Measurements from ENCODE around the gene LGR5. TPM values are rescaled to one million over a fixed set of nuclear protein-coding genes. Genes with fewer than 3 reads are reported as not detected.

LGR5 gene
- total and polyA plus RNA-seq, 2 of the 8 experiments (the other 6 are each of a cell fraction or from before 2014, with no cell fraction given) = 0.08 to 0.19 TPM

GRCh38 chr12:71533703-71534102 lies 94.1 kb downstream of the LGR5 start (continued):
- TF ChIP-seq EP300 (IDR thresholded peaks at IDR 0.05; ENCODE audit: borderline replicate concordance in 1 of 2, low read depth in 2 of 2, low read length in 2 of 2) = no peak
- no peak for TF ChIP-seq NANOG (IDR thresholded peaks at IDR 0.05; ENCODE audit: insufficient read depth, low read depth, low read length, poor library complexity, severe bottlenecking)
- no peak for TF ChIP-seq TAF7 (optimal IDR thresholded peaks at IDR 0.05; ENCODE audit: borderline replicate concordance, low read depth, low read length)
- no peak for TF ChIP-seq CHD1 (IDR thresholded peaks at IDR 0.05; ENCODE audit: low read depth, low read length)
- TF ChIP-seq MAX (IDR thresholded peaks at IDR 0.05) = no peak
- TF ChIP-seq SP4 (IDR thresholded peaks at IDR 0.05; ENCODE audit: low read length) = no peak
- no peak for TF ChIP-seq JUN (IDR thresholded peaks at IDR 0.05; ENCODE audit: low read depth, low read length)
